BE2C (cell line): Measurements from ENCODE around the gene HADH.

ENCODE experiments used
- DNase-seq: peaks from one replicate; pipeline ENCODE4 v3.0.0-alpha.2; 2020
- H3K27me3 ChIP-seq: fragments of 250-450 bp; sonication (Bioruptor Pico); 2 replicates; pipeline ENCODE4 v1.5.1; 2020; ENCODE audit warnings: mild to moderate bottlenecking
- H3K36me3 ChIP-seq: fragments of 250-450 bp; sonication (Bioruptor Pico); 2 replicates; pipeline ENCODE4 v1.5.1; 2020; ENCODE audit warnings: mild to moderate bottlenecking
- H3K4me1 ChIP-seq: fragments of 250-450 bp; sonication (Bioruptor Pico); 2 replicates; pipeline ENCODE4 v1.5.1; 2020
- H3K4me3 ChIP-seq: 2 replicates; pipeline ENCODE4 v1.5.1; 2011; ENCODE audit warnings: low read depth, low read length
- H3K9me3 ChIP-seq: fragments of 250-450 bp; sonication (Bioruptor Pico); 2 replicates; pipeline ENCODE4 v1.5.1; 2020
- CTCF ChIP-seq: IDR thresholded peaks from 2 replicates; pipeline ENCODE4 v1.5.1; 2012; ENCODE audit warnings: mild to moderate bottlenecking, low read depth, low read length

HADH gene

GRCh38 chr4:108052558-108053120 is 63.0 kb downstream of the HADH start:
- Histone ChIP-seq H3K4me1 (no peaks in the 10 kb centered on the region), H3K27me3 (peaks cover 33% of the 10 kb centered on the region), H3K4me3 (no peak overlapping the region), H3K9me3 (no peaks in the 10 kb centered on the region; the same call in 1 of the 2 replicates), H3K36me3 (no peaks in the 10 kb centered on the region)
- DNase-seq = no peak
- no peak for TF ChIP-seq CTCF

GRCh38 chr4:108053251-108053711 is 63.6 kb downstream of the HADH start:
- no peak for TF ChIP-seq CTCF
- Histone ChIP-seq H3K4me1 (no peaks in the 10 kb centered on the region), H3K27me3 (peaks cover 37% of the 10 kb centered on the region), H3K36me3 (no peaks in the 10 kb centered on the region), H3K9me3 (no peaks in the 10 kb centered on the region; the same call in 1 of the 2 replicates), H3K4me3 (no peak overlapping the region)
- no peak for DNase-seq

GRCh38 chr4:108054025-108054638 is 64.4 kb downstream of the HADH start:
- H3K36me3 ChIP-seq = no peaks in the 10 kb centered on the region
- H3K4me1 ChIP-seq = no peaks in the 10 kb centered on the region

GRCh38 chr4:108055787-108056186 is 66.1 kb downstream of the HADH start:
- Histone ChIP-seq H3K4me1 (no peaks in the 10 kb centered on the region), H3K9me3 (no peaks in the 10 kb centered on the region; the same call in 1 of the 2 replicates), H3K4me3 (no peak overlapping the region), H3K36me3 (no peaks in the 10 kb centered on the region), H3K27me3 (peaks cover 48% of the 10 kb centered on the region)
- no peak for DNase-seq
- no peak for TF ChIP-seq CTCF

More at GRCh38 chr4:108054025-108054638, 64.4 kb downstream of the HADH start:
- TF ChIP-seq CTCF = no peak
- Histone ChIP-seq H3K27me3 (peaks cover 43% of the 10 kb centered on the region), H3K9me3 (no peaks in the 10 kb centered on the region; the same call in 1 of the 2 replicates), H3K4me3 (no peak overlapping the region)
- no peak for DNase-seq

DNA sequence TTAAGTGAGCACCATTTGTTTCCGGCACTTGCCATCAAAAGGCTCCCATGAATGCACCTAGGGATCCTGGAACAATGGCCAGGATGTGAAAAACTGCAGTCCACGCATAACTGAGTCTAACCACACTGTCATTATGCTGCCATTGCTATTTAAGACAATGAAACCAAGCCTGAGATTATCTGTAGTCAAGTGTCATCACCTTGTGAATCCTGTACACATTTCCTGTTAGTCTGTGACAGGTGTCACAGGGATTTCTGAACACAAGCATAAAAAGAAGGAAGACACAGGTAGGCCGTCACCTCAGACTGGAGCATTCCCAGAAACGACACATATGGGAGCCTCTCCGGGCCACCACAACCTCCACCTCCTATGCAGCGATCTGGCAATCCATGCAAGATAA is 66.7 kb downstream of the HADH start:
- Histone ChIP-seq H3K4me3 (no peak overlapping the region), H3K36me3 (no peaks in the 10 kb centered on the region), H3K9me3 (no peaks in the 10 kb centered on the region; the same call in 1 of the 2 replicates), H3K27me3 (peaks cover 51% of the 10 kb centered on the region), H3K4me1 (no peaks in the 10 kb centered on the region)
- no peak for TF ChIP-seq CTCF
- no peak for DNase-seq
